Endothelial cell of umbilical vein (primary cell): ENCODE measurements around the gene LCMT2. TPM values are rescaled to one million over a fixed set of nuclear protein-coding genes. Genes with fewer than 3 reads are reported as not detected.
"Not testable (repeated sequence)": the region's sequence is repeated elsewhere in the genome, so short reads cannot be mapped to it uniquely, and the experiment has no call there.

Source experiments
- BruUV-seq: library from RNA; stranded (reverse); fragments of 400-500 nt; replicated peaks from 2 replicates; lab custom pipeline; 2021; lab: Mats Ljungman, UMichigan
- CTCF ChIA-PET: fragments of 300-600, 350-600 bp; sonication (Branson Sonifier 250); formaldehyde crosslinking; loops from one replicate; lab custom pipeline; 2021; ENCODE audit warnings: antibody characterized with exemption, inconsistent platforms; lab: Charles Lee
- POLR2A ChIA-PET: fragments of 300-600, 350-600 bp; sonication (Branson Sonifier 250); formaldehyde crosslinking; loops from one replicate; lab custom pipeline; 2021; ENCODE audit warnings: antibody characterized with exemption, inconsistent platforms; lab: Charles Lee
- DNase-seq: peaks from one replicate; pipeline ENCODE4 v3.0.0-alpha.2; 2011; ENCODE audit warnings: low read depth, low spot score
- FAIRE-seq: peaks from 2 replicates; lab custom pipeline; 2011; peaks lifted over from hg19 to GRCh38; lab: Jason Lieb, UNC
- H2AFZ ChIP-seq: 2 replicates; pipeline ENCODE4 v1.6.0; 2012; ENCODE audit warnings: low read depth, low read length, control low read depth, inconsistent platforms
- H3K27ac ChIP-seq: 2 replicates; pipeline ENCODE4 v1.5.1; 2011; ENCODE audit warnings: low read depth, mild to moderate bottlenecking, control low read depth, low read length, moderate library complexity; ENCODE audit not compliant: insufficient read depth
- H3K27me3 ChIP-seq, 2 experiments: 2 replicates each; pipeline versions ENCODE4 v1.6.0 to v1.6.1; 2011; ENCODE audit warnings: low read length in 2 of 2, mixed read lengths in 1 of 2; ENCODE audit not compliant: control insufficient read depth in 2 of 2, insufficient read depth in 2 of 2
- H3K36me3 ChIP-seq, 2 experiments: 2 replicates in 1 of 2; 3 replicates in 1 of 2; pipeline ENCODE4 v1.5.1; 2011; ENCODE audit warnings: low read length in 2 of 2, mild to moderate bottlenecking in 1 of 2, moderate library complexity in 1 of 2; ENCODE audit not compliant: control insufficient read depth in 2 of 2, insufficient read depth in 2 of 2; ENCODE audit errors: extremely low read depth in 1 of 2
- H3K4me1 ChIP-seq: 3 replicates; pipeline ENCODE4 v1.5.1; 2011; ENCODE audit warnings: mild to moderate bottlenecking, low read length; ENCODE audit not compliant: control insufficient read depth, insufficient read depth; ENCODE audit errors: extremely low read depth
- H3K4me2 ChIP-seq: 2 replicates; pipeline ENCODE4 v1.6.1; 2011; ENCODE audit warnings: low read length, control low read depth, mixed read lengths; ENCODE audit not compliant: insufficient read depth
- H3K4me3 ChIP-seq, 3 experiments: fragments of 200-600 bp in 1 of 3; sonication (generic), shearing (Covaris generic) in 1 of 3; replicated peaks in 1 of 3; 2 replicates each; pipeline ENCODE4 v1.5.1; 2011 to 2016; ENCODE audit warnings: control low read depth in 3 of 3, low read length in 3 of 3, mild to moderate bottlenecking in 2 of 3, inconsistent platforms in 1 of 3, low read depth in 1 of 3, moderate library complexity in 1 of 3; ENCODE audit not compliant: insufficient read depth in 1 of 3
- H3K79me2 ChIP-seq: 2 replicates; pipeline ENCODE4 v1.6.0; 2012; ENCODE audit warnings: low read length, inconsistent platforms; ENCODE audit not compliant: control insufficient read depth, insufficient read depth
- H3K9ac ChIP-seq: replicated peaks from 2 replicates; pipeline ENCODE3; 2011; ENCODE audit warnings: low read length, control low read depth; ENCODE audit not compliant: insufficient read depth; ENCODE audit errors: extremely low read depth
- H3K9me1 ChIP-seq: replicated peaks from 3 replicates; pipeline ENCODE4 v1.6.0; 2011; ENCODE audit warnings: mild to moderate bottlenecking, low read length; ENCODE audit not compliant: control insufficient read depth, insufficient read depth; ENCODE audit errors: extremely low read depth
- H3K9me3 ChIP-seq: replicated peaks from 2 replicates; pipeline ENCODE4 v1.5.1; 2012; ENCODE audit warnings: low read length, inconsistent platforms; ENCODE audit not compliant: control insufficient read depth, insufficient read depth
- H4K20me1 ChIP-seq: replicated peaks from 2 replicates; pipeline ENCODE3; 2011; ENCODE audit warnings: mild to moderate bottlenecking, low read length; ENCODE audit not compliant: control insufficient read depth, insufficient read depth; ENCODE audit errors: extremely low read depth
- CTCF ChIP-seq, 2 donors: IDR thresholded peaks; 1 replicate in 1 of 2; 2 replicates in 1 of 2; pipeline ENCODE4 v1.5.1; 2011; ENCODE audit warnings: low read length in 2 of 2, mild to moderate bottlenecking in 2 of 2, moderate library complexity in 2 of 2, control low read depth in 1 of 2, inconsistent platforms in 1 of 2, low read depth in 1 of 2; ENCODE audit not compliant: insufficient read depth in 1 of 2; ENCODE audit errors: extremely low read depth in 1 of 2
- dilution Hi-C: fragments of 300-500 bp; cut with MboI; formaldehyde crosslinking; loops from one replicate; pipeline ENCODE4 v1.15.0; 2019; ENCODE audit warnings: low sequenced_read_pairs; ENCODE audit not compliant: extremely low pct_ligation_motif_present
- intact Hi-C: fragments of 100-400 bp; cut with micrococcal nuclease; formaldehyde crosslinking; loops from one replicate; pipeline ENCODE4 v1.10.0; 2022
- polyA plus RNA-seq, 4 experiments: library from polyadenylated mRNA; depleted of rRNA in 3 of 4; stranded (reverse) in 3 of 4; unstranded in 1 of 4; fragments of >200 nt; gene quantifications; 2 replicates each; pipeline versions ENCODE4 v1.2.1 to v1.2.3, GENCODE V29; 2011 to 2012; ENCODE audit warnings: missing spikeins in 1 of 4
- total RNA-seq: library from RNA; stranded (reverse); gene quantifications from 2 replicates; pipeline ENCODE4 v1.2.3, GENCODE V29; 2021

LCMT2 gene
- total and polyA plus RNA-seq, 2 donors (not counting 3 experiments of a cell fraction or from before 2014, with no cell fraction given), result 4.1 to 6.1 TPM

GRCh38 chr15:43292375-43293078, 37.8 kb downstream of the LCMT2 start:
- FAIRE-seq (no peak), DNase-seq (no peak)
- intact Hi-C loops (no loop called here), dilution Hi-C loops (no loop called here)
- CTCF ChIA-PET, result interaction anchor here (0.7 kb wide), 1 partner anchor 14 kb away, joined by 3 read pairs; no protein-coding TSS in a partner anchor
- H3K9me1 ChIP-seq, result no peaks in the 10 kb centered on the region
- no peak overlapping the region for H2AFZ ChIP-seq
- no peak overlapping the region for H3K27ac ChIP-seq
- no peaks in the 10 kb centered on the region for H3K9me3 ChIP-seq
- H3K4me3 ChIP-seq, result no peak overlapping the region
- H3K4me2 ChIP-seq, result no peak overlapping the region
- BruUV-seq, result no TSS peak
- no peak for TF ChIP-seq CTCF (IDR thresholded peaks at IDR 0.05; ENCODE audit: extremely low read depth in 1 of 2, insufficient read depth in 1 of 2, low read depth in 1 of 2, low read length in 2 of 2)
- no peaks in the 10 kb centered on the region for H4K20me1 ChIP-seq
- POLR2A ChIA-PET, result no interaction called here
- H3K4me1 ChIP-seq, result no peaks in the 10 kb centered on the region
- H3K9ac ChIP-seq, result no peak overlapping the region
- no peaks in the 10 kb centered on the region for H3K79me2 ChIP-seq
- no peaks in the 10 kb centered on the region for H3K36me3 ChIP-seq
- H3K27me3 ChIP-seq, result peaks cover 26 to 34% of the 10 kb centered on the region in 2 experiments

GRCh38 chr15:43289656-43290055, 40.7 kb downstream of the LCMT2 start:
- DNase-seq, H3K36me3 ChIP-seq, H3K9ac ChIP-seq, H3K9me3 ChIP-seq, CTCF ChIA-PET, FAIRE-seq, H3K9me1 ChIP-seq, H3K4me3 ChIP-seq, H3K4me2 ChIP-seq, H3K79me2 ChIP-seq, BruUV-seq, H3K27ac ChIP-seq, H3K4me1 ChIP-seq, H2AFZ ChIP-seq, POLR2A ChIA-PET, dilution Hi-C loops, H4K20me1 ChIP-seq: not testable (repeated sequence)
- intact Hi-C loops, result loop anchor here (5.0 to 10.0 kb wide), 2 partner anchors 87 to 585 kb away; no protein-coding TSS in a partner anchor
- H3K27me3 ChIP-seq, result peaks cover 24 to 33% of the 10 kb centered on the region in 2 experiments
